Embryonic facial prominence (tissue), 1 donor: ENCODE data around the gene ZBTB8B.
"Not testable (repeated sequence)": the region's sequence is repeated elsewhere in the genome, so short reads cannot be mapped to it uniquely, and the experiment has no call there.

Experiments used
- DNase-seq: peaks from one replicate; pipeline ENCODE4 v3.0.0-alpha.2; 2016; ENCODE audit errors: extremely low spot score

ZBTB8B gene

GRCh38 chr1:32464716-32465577 lies at the start of gene ZBTB8B:
Gene ZBTB8B (plus strand): TSS chr1:32465072. CDS start chr1:32470625, 5,553 bp downstream.
- peak; percentile 65 for DNase-seq

GRCh38 chr1:32421775-32422174 lies 43.1 kb upstream of the ZBTB8B start:
- no peak for DNase-seq

GRCh38 chr1:32426489-32427255 lies 38.2 kb upstream of the ZBTB8B start:
- DNase-seq = peak; percentile 12

GRCh38 chr1:32427264-32427963 lies 37.5 kb upstream of the ZBTB8B start:
- no peak for DNase-seq

GRCh38 chr1:32431736-32432400 lies 33.0 kb upstream of the ZBTB8B start:
- DNase-seq = no peak

GRCh38 chr1:32438136-32438535 lies 26.7 kb upstream of the ZBTB8B start:
- no peak for DNase-seq

- not testable (repeated sequence) for DNase-seq
These were observed 26.1 kb upstream of the ZBTB8B start for GRCh38 chr1:32438777-32439176.

GRCh38 chr1:32441467-32441866 lies 23.4 kb upstream of the ZBTB8B start:
- not testable (repeated sequence) for DNase-seq

GRCh38 chr1:32447469-32448185 lies 17.2 kb upstream of the ZBTB8B start:
- peak; percentile 52 for DNase-seq

GRCh38 chr1:32448186-32448772 lies 16.6 kb upstream of the ZBTB8B start:
- not testable (repeated sequence) for DNase-seq

- DNase-seq = no peak
These were observed 16.0 kb upstream of the ZBTB8B start for GRCh38 chr1:32448773-32449456.

GRCh38 chr1:32449457-32449831 lies 15.4 kb upstream of the ZBTB8B start:
- DNase-seq = not testable (repeated sequence)

- DNase-seq = no peak
These were observed 10.1 kb upstream of the ZBTB8B start for GRCh38 chr1:32454726-32455125.

GRCh38 chr1:32455958-32456357 lies 8.9 kb upstream of the ZBTB8B start:
- no peak for DNase-seq

GRCh38 chr1:32458798-32459197 lies 6.1 kb upstream of the ZBTB8B start:
- not testable (repeated sequence) for DNase-seq

- not testable (repeated sequence) for DNase-seq
These were observed 1.9 kb upstream of the ZBTB8B start for GRCh38 chr1:32462977-32463376.

GRCh38 chr1:32464191-32464715 lies 619 bp upstream of the ZBTB8B start:
- DNase-seq = no peak

- no peak for DNase-seq
These were observed 684 bp downstream of the ZBTB8B start for GRCh38 chr1:32465578-32465933.

GRCh38 chr1:32466761-32467160 lies 1.9 kb downstream of the ZBTB8B start:
- DNase-seq = no peak

- DNase-seq = no peak
These were observed 3.9 kb downstream of the ZBTB8B start for GRCh38 chr1:32468791-32469190.
